GF-D8 (cell line): Measurements from ENCODE around the gene LAYN.

Source experiments
- DNase-seq: peaks from one replicate; lab custom pipeline; 2025; lab: John Stamatoyannopoulos, UW

The LAYN gene

DNA sequence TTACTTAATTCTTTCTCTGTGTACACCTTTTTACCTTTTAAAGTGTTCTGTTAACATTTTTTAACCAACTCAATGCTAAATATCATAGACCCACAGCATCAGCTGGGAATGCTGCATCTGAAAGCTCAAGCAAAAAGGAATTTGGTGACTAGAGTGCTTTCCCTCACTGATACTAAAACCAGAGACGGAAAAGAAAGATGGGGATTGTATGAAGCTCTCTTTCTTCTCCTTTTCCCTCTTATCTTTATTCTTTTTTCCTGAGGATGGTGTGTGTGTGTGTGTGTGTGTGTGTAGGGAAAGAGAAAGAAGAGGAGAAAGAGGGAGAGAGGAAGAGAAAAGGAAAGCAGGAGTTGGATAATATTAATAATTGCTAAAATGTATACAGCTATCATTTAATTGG, 57.6 kb downstream of the LAYN start:
- DNase-seq: no peak

DNA sequence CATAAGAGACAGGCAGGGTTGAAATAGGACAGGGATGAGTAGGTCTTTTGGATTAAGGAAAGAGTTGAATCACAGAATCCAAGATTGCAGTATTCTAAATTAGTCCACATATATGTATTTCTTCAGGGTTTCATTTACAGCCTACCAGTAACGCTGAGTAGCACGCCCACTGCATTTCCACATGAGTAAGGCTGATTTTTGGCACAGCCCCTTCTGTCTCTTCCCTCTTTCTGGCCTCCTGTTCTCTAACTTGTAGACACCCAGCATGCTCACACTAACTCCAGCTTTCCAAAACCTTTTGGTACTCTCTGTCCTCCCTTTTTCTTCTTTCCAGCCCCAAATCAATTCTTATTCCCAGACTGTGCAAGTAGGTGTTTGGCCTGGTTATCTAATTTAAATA, 58.0 kb downstream of the LAYN start:
- no peak for DNase-seq

DNA sequence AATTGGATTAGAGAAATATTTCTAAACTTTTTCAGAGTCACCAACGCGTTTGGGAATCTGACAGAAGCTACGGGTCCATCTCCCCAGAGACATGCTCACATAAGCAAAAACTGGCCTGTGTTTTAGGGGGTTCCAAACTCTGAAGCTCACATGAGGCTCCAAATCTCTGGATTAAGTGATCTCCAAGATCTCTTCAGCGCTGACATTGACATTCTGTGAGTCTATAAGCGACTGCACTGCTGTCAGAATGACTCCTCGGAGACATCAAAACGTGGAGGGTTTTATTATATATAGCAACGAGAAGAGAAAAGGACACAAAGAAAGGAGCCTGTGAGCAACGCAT, 61.1 kb downstream of the LAYN start:
- DNase-seq: no peak

DNA sequence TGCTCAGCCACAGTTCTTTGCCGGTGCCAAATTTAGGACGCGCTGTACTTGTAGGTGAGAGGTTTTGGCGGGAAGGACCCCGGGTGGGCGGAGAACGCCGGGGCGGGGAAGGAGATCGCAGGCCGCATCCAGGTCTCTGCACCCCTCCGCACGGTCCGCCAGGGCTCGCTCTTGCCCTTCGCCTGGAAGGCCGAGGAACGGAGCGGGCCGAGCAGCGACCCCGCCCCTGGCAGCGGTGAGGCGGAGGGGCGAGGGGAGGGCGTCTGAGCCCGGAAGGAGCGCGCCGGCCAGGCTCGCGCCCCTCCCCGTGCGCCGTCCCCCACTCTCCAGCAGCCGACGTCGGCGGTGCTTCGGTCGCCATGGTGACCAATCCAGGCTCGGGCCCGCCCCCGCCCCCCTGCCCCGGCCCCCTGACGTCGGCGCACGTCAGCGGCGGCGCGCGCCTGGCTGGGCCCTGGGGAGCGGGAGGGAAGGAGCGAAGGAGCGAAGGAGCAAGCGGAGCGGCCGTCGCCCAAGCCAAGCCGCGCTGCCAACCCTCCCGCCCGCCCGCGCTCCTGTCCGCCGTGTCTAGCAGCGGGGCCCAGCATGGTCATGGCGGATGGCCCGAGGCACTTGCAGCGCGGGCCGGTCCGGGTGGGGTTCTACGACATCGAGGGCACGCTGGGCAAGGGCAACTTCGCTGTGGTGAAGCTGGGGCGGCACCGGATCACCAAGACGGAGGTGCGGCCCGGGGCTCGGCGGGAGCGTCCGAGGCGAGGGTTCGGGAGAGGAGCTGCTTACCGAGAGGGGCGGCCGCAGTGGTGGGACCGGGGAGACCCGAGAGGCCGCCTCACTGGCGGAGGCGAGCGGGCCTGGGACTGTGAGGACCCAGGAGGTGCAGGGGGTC, 61.7 kb downstream of the LAYN start, which contains the start of gene SIK2:
Gene SIK2 (plus strand): TSS at position 471 of the 886 bp plus-strand sequence. CDS start 115 bp downstream, at position 586.
- DNase-seq: peak; percentile 100

DNA sequence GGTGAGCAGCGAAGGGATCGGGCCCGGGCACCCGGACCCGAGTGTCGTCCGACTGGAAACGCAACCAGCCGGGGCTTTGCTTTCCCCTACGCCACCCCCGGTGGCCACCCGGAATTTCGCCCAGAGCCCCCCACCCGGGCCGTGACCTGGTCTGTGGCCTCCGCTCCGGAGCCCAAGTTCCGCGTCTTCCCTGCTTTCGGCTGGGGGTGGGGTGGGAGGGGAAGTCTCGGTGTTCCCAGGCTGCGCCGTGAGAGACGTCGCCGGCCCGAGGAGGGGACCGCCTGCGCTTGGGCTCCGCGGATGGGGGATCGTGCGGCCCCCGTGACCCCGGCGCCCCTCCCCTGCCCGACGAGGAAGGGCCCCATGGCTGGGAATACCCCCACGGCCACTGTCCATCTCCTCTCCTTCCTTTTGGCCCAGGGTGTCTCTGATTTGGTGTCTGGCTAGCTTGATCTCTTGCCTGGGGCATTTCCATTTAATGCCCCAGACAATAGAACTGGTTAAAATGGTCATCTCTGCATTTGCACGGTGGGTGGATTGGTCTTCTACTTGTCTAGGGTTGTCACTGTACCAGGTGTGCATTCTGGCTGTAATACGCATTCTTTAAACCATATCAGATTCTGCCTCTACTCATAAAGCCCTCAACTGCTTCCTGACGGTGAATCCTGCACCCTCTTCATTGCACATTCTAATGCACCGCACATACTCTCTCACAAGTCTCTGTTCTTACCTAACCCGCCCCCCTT, 62.5 kb downstream of the LAYN start:
- peak; percentile 60 for DNase-seq

DNA sequence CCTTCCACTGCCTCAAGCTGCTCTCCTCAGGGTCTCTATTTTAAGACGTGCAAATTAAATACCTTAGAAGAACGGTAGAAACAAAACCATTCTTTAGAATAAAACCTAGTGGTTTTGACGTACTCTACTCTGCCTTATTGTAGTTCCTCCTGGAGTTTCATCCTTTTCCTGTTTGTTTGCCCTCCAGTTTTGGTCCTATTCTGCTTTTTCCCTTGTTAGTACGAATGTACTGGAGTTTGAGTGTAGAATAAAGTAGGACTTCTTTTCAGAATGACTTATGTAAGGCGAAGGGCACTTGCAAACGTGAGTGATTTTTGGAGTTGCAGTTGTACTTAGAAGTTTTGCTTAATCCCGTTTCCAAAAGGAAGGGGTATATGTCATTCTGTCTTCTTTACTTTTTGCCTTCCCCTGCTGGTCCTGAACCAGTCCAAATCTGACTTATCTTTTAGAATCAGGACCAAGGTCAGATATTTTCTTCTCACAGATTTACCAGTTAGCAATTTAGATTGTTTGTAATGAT, 63.2 kb downstream of the LAYN start:
- no peak for DNase-seq

DNA sequence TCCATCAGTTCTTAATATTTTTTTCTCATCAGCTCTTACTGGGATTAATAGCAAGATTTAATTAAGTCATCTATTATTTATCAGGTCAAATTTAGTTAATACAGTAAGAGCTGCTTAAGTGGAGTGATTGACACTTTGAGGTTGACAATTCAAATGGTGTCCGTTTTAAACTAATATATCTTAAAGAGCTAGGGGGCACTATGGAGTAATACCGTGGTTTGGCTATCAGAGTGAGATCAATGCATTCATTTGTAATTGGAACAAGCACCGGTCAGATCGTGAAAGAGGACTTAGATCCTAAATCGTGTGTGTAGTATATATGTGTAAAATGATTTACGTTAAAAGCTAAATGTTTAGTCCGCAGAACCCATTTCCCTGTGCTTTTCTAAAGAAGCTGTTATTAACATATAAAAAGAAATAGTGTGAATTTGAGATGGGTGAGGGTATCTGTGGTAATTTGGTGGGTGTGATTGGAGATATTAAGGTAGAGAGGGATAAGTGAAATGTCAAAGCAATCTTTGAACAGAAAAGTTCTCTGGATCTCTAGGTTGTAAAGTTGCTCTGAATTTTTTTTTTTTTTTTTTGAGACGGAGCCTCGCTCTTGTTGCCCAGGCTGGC, 64.0 kb downstream of the LAYN start:
- DNase-seq: peak; percentile 52

DNA sequence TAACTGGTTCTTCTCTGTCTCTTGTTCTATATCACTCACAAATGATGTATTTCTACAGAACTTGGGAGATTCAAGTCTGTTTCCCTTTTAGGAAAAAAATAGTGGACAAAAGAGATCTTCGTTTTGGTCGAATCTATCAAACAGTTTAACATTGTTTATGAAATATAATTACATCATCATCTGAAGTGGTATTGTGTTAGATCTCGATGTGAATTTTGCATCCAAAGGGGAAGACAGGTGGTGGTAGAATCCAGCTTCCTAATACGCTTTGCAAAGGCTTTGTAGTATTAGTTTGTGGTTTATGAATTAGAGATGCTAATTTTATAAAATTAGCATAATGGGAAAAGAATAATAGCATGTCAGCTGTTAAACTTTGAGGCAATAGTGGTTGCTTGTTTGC, 65.2 kb downstream of the LAYN start:
- no peak for DNase-seq

DNA sequence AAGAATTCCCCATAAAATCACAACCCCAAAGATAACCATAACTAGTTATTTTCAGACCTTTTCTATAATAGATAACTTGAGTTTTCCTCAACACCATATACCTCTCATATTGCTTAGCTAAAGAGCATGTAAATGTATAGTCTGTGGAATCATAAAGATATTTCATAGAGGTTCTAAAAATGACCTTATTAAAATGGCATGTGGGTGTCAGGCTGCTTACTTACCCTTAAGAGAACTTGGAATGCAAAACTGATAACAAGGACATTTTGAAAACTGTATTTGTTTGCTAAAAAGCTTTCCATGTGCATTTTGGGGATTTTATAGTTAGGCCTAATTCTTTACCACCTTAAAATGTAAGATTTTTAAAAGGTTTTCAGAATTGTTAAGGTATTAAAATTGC, 66.5 kb downstream of the LAYN start:
- no peak for DNase-seq

DNA sequence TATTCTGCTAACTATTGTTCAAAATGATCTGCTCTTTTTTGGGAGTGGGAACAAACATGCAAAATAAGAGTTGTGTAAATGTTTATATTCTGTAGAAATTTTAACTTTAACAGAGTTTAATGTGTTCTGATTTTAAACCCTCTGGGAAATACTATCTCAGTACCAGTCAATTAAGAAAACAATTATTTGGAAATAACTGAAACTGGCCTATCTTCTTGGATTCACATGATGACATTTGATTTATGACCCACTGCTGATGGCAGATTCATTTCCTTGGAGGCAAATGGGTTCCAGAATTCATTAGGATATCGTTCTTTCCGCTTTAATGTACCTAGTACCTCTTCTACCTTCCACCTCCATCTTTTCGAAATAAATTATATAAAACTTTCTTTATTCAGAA, 67.2 kb downstream of the LAYN start:
- no peak for DNase-seq
